Stimulated activated CD8-positive, alpha-beta memory T cell treated with anti-CD3 and anti-CD28 coated beads, Interleukin-12 subunit alpha, Interleukin-12 subunit beta, amount 100 ng/mL, for 24 hours (primary cell): ENCODE results near the gene NOS1AP.
"Not testable (repeated sequence)": the region's sequence is repeated elsewhere in the genome, so short reads cannot be mapped to it uniquely, and the experiment has no call there.

Source experiments
- DNase-seq: peaks from one replicate; pipeline ENCODE4 v3.0.0-alpha.2; 2020; ENCODE audit errors: extremely low read depth

Gene NOS1AP

DNA sequence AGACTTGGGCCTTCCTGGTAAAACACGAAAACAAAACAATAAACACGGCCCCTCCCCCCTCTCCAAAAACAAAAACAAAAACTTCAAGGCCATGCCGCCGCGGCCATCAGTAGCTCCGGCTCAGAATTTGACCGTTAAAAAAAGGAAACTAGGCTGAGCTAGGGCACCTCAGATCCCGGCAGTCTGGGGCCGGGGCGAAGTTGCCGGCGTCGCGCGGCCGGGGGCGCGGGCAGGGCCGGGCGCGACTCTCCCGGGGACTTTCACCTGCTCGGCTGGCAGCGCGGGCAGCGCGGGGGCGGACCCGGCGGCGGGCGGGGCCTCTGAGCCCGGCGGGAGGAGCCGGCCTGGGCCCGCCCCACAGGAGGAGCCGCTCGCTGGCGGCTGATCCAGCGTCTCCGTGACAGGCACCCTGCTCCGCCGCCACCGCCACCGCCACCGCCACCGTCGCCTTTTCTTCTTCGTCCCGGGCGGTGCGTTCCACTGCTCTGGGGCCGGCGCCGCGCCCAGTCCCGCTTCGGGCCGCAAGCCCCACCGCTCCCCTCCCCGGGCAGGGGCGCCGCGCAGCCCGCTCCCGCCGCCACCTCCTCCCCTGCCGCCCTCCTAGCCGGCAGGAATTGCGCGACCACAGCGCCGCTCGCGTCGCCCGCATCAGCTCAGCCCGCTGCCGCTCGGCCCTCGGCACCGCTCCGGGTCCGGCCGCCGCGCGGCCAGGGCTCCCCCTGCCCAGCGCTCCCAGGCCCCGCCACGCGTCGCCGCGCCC, at the start of gene NOS1AP:
Gene NOS1AP, plus strand, starts transcription at position 358 of the 760 bp plus-strand sequence. CDS start 487 bp downstream, outside the sequence.
- peak; percentile 60 for DNase-seq

DNA sequence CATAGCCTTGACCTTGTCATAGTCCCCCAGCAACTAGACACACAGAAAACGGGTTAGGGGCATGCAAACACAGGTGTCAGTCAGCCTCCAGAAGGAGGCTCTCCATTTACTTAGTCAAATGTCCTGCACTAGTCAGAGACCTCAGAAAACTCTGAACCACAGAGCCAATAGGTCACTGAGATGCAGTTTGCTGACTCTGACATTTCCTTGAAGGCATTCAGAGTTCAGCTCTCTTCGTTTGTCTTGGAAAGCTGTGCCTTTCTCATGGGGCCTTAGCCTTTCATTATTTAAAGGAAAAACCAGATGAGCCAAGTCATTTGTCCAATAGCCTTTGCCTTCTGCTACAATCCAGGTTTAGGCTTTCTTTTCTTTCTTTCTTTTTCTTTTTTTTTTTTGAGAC, 49.3 kb upstream of the NOS1AP start:
- DNase-seq, result no peak

DNA sequence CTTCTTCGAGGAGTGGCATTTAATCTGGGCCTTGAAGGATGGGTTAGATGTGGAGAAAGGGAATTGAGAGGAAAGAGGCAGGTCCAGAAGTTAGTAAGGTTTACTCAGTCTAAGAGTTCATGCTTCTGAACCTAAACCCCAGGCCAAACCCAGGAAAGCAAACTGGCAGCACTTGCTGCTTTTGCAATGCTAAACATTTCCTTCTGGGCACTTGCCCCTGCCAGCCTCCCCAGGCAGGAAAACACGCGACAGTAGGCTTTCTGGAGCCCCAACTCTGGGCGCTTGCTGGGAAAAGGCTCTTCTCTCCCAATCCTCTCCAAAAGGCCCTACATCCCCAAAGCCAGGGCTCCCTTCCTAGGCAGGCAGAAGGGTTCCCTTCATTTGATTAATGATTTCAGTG, 48.4 kb upstream of the NOS1AP start:
- DNase-seq, result no peak

DNA sequence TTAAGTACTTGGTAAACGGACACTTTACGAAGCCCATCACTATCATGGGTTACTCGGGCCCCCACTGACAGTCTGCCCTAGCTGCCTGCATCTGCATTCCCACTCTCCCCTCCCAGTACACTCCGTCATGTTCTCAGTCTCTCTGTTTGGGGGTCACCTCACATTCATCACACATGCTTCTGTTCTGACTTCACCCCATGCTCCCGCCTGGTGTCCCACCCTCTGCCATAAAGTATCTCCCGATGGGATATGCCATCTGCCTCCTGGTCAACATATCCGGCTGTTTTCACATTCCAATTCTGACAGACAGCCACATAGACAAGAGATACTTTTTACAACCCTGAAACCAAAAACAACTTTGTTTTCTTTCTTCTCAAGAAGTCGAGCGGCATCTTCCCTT, 46.9 kb upstream of the NOS1AP start:
- DNase-seq, result no peak

DNA sequence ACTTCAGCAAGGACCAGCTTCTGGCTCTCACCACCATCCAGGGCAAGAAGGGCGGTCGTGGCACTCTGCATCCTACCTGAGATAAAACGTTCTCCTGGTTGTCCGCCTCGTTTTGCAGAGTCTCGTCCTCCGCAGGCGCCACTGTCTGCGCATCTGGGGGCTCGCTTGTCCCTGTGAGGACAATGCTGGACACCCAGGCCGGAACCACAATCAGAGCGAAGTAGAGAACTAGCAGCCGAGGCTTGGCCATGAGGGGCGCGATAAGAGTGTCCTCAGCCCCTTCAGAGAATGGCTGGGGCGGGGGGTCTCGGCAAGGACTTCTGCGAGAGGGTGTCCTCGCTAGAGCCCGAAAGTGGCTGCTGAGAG, 46.3 kb upstream of the NOS1AP start:
- no peak for DNase-seq

DNA sequence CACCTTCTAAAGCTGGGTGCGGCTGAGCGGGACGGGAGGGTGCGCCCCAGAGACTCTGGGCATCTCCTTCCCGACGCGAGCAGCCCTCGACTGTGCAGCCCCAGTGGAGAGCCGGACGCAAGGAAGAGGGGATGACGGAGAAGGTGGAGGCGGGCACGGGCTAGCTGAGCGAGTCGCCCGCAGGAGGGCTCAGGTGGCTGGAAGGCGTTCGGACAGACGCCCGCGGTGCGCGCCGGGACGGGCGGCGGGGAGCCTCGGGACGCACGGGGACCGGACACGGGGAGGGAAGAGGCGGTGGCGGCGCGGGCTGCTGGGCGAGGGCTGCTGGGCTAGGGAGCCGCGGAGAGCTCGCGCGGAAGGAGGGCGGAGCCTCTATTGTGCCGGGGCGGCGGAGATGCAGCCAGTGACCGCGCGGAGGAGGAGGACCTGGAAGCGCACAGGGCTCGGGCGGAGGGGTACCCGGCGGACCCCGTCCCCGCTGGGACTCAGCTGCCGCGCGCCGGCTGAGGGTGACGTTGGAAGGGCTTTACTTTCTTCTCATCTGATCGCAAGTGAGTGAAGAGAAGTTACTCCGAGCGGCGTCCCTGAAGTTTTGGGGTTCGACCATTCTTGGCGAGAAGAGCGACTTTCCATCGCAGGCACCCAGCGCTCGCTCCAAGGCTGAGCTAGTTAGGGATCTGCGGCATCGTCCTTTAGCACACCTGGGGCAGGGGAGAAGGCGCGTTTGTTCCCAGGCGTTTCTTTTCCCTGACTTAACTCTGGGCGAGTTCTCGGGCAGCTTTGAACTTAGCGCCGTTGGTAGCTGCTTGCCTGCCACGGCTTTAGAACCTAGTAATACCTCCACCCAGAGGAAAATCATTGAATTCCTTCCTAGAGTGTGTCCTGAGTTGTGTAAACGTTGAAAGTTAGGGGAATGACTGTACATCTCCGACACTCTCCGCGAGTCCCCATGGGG, 45.7 kb upstream of the NOS1AP start, which contains the start of gene OLFML2B:
Gene OLFML2B, minus strand, starts transcription at position 323 of the 955 bp plus-strand sequence. CDS start 439 bp downstream, outside the sequence.
- peak; percentile 10 for DNase-seq

DNA sequence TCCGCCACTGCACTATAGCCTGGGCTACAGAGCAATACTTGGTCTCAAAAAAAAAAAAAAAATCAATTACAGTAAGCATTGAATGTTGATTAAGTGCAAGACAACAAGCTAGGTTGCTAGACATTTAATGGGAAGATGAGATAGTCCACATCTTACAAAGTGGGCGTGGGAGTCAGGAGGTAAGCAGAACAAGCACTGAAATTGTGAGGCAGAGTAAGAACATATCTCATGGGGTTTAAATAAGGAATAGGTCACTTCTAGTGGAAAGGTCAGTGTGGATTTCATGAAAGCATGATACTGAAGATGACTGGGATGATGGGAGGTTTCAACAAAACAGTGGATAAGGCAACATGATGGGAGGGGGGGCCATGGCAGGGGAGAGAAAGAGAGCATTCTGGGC, 44.0 kb upstream of the NOS1AP start:
- DNase-seq, result no peak

DNA sequence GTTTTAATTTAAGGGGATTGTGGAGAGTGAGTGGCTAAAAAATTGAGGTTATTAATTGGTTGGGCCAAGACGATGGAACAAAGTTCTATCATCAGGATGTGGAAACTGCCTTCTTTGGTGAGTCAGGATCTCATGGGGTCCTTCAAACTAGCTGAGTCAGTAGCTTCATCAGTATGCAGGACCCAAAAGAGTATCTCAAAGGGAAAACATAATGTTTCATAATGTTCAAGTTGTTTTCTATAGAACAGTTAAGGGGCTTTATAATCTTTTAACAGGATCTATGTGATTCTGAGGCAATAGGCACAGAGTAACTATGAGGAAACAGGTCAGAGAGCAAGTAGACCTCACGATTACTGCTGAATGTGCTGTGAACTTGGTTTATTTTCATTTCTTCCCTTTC, 42.6 kb upstream of the NOS1AP start:
- no peak for DNase-seq

DNA sequence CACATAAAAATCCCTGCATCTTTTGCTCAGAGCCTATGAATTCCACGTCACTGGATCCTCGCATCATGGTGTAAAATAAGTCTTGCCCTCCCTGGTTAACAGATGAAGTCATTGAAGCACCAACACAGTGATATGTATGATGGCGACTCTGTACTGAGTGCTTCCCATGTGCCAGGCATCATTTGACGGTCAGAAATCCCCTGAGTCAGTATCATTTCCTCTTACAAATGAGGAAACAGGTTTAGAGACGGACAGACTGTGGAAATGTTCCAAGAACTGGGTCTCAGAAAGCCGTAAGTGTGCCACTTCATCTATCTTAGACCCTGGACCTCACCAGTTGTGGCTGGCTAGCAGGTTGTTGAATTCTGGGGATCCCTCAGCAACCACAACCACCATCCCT, 40.8 kb upstream of the NOS1AP start:
- no peak for DNase-seq

DNA sequence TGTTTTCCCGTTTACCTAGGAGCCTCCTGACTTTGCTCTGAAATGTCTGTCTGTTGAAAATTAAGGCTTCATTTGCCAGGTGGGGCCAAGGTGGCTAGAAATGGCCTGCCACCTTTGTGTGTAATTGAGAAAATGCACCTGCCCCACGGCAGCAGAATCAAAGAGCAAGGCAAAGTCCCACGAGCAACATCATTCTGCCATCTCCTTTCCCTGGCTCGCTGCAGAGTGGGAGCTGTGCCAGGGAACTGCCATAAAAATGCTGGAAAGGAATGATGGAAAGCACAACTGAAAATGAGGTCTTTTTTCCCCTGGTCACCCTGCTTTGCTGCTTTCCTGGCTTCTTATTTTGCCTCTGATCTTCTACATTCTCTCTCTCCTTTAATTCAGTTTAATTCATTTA, 40.3 kb upstream of the NOS1AP start:
- DNase-seq, result no peak

DNA sequence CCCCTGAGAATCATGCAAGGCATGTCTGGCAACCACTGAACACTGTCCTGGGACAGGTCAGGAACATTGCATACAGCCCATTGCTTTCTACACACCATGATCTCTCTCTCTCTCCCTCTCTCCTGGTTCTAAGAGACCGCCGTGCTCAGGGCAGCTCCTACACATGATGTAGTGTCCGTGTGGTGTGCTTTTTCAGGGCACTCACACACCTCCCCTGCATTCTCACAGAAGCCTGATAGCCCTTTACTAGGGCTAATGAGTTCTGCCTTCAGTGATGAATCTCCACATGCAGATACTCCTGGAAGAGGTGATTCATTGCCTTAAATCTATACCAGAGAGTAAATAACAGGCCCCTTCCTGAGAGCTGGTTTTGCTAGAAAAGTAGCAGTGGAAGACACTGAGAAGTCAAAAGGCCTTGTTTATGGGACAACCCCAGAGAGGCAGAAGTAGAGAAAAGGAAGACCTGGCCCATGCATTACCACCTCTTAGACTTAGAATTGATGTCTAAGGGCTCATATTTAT, 38.7 kb upstream of the NOS1AP start:
- DNase-seq, result no peak

DNA sequence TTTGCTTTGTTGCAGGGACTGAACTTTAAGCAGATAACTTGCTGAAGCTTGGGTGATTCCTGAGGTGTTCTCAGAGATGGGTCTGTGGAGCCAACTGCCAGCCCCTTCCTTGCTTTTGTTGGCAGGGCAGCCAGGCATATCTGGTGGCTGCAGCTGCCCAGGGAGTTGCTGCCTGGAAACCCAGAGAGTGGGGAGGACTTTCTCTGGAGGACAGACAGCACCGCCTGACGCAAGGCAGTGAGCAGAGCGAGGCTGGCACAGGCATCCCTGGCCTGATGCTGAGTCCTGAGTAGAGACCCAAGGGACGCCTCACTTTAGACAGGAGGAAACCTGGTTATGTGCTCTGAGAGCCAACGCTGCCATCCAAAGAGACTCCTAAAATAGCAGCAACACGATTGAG, 36.1 kb upstream of the NOS1AP start:
- no peak for DNase-seq

DNA sequence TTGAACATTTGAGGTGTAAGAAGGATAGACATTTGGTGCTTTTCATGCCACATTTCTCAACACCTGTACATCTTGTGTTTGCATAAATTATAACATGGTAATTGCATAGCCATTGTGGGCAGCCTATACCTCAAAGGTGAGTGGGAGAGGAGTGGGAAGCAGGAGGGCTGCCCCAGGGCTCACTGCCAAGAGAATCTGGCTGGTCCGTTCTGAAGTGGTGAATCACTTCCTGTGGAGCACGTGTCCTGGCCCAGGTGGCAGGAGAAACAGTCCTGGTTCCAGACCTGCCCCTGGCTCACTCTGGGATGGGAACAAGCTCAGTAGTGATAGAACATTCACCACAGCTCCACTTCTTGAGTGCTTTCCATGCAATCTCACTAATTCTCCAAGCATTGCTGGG, 34.2 kb upstream of the NOS1AP start:
- DNase-seq, result no peak

DNA sequence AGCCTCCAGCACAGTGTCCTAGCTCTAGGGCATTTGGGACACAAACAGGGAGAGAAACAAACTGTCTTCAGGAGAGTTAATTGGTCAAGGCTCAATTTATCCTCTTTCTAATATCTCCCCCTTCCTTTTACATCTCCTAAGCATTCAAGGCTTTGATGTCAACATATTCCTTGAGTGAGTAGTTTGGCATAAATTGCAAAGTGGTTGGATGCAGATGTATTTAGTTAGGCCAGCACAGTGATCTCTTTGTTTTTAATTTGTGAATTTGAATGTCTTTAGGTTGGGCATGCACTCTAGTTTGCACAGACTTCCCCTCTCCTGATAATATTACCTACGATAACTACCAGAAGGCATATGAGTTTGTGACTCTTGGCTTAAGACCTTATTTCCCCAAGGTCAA, 33.3 kb upstream of the NOS1AP start:
- DNase-seq, result no peak

DNA sequence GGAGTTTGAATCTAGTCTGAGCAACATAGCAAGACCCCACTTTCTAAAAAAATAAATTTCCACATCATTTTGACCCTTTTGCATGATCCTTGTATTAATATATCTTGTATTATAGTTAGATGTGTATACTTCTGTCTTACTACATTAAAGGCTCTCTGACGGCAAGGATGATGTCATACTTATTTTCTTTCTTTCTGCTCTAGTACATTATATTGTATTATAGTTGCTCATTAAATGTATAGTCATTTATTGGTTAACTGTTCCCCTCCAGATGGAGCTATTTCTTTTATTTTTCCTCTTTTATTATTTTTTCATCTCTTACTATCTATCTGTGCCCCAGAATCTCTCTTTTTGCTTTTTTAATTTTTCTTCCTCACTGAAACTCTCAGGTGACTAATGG, 30.9 kb upstream of the NOS1AP start:
- DNase-seq, result no peak

DNA sequence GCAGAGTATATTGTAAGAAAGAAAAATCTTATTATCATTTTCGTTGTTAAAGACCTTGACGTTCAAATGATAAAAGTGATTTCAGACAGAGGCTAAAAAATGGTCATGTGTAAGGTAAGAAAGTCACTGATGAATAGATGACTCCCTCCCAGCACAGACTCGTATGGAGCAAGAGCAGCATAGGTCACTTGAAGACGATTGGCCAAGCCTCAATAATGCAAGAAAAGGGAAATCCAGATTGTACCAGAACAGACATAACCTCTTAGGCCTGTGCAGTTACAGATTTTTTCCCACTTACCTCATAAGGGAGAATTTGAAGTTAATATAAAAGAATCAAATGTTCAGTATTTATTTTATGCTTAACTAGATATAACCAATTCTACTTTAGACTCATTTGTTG, 29.5 kb upstream of the NOS1AP start:
- DNase-seq, result no peak

DNA sequence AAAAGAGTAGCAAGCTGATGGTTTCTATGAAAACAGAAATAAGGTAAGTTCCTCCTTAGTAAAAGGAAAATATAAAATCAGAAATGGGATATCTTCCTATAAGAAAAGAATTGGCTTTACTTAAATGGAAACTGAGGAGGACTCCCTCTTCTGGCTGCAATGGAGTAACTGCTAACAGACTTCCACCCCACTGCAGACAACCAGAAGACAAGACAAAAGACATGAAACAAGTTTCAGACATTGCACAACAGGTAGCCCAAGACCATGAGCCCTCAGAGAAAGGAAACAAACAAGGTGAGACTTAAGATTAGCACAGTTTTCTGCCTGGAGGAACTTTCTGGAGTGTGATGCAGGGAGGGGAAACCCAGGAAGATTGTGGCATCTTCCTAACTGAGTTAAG, 28.8 kb upstream of the NOS1AP start:
- DNase-seq, result no peak

DNA sequence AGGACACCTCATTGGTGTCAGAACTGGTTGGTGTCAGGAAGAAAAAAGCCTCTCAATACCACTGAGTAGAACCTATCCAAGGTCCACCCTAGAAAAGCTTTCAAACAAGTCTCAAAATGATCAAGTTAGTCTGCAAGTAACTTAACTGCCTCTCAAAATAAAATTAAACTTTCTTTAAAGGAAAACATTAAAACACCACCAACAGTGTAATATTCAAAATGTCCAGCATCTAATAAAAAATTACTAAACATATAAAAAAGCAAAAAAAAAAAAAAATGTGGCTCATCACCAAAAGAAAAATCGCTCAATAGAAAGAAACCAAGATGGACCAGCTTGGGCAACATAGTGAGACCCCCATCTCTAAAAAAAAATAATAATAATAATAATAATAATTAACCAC, 27.1 kb upstream of the NOS1AP start:
- no peak for DNase-seq

DNA sequence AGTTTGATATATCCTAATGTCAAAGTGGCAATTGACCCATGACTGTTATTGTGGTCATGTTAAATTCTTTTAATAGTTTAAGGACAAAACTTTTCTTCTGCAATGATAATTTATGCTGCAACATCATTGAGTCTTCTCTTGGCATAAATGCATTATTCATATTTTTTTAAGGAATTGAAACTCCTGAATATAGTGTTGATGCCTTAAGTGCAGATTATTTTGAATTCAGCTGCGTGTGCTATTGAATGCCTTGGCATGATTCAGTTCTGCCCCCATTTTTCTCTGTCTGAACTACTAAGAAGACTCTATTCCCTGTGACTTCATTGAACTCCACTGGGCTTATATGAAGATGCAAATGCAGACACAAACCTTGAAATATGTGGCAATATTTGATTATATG, 22.6 kb upstream of the NOS1AP start:
- no peak for DNase-seq

DNA sequence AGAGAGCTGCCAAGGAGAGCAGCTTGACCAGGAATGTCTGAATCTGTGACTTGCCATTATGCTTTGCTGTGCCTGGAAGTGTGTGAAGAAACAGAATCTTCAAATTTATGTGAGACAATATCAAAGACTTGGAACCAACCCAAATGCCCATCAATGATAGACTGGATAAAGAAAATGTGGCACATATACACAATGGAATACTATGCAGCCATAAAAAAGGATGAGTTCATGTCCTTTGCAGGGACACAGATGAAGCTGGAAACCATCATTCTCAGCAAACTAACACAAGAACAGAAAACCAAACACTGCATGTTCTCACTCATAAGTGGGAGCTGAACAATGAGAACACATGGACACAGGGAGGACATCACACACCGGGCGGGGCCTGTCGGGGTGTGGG, 15.5 kb upstream of the NOS1AP start:
- DNase-seq, result not testable (repeated sequence)

DNA sequence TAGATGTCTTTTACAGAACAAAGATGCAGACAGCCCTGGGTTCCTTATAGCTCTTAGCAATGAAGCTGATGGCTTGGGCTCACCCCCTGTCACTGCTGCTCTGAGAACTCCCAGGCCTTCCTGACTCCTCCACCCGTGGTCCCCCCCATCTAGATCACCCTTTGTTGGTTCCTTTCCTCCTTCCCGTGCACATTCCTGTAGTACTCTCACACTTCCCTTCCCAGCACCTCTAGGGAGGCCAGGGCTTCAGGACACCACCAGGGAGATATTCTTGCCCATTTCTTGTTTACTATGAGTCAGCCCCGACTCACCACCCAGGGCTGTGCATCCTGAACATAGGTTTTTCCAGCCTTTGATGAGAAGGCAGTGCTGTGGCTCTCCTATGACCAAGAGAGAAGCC, 14.4 kb upstream of the NOS1AP start:
- no peak for DNase-seq

DNA sequence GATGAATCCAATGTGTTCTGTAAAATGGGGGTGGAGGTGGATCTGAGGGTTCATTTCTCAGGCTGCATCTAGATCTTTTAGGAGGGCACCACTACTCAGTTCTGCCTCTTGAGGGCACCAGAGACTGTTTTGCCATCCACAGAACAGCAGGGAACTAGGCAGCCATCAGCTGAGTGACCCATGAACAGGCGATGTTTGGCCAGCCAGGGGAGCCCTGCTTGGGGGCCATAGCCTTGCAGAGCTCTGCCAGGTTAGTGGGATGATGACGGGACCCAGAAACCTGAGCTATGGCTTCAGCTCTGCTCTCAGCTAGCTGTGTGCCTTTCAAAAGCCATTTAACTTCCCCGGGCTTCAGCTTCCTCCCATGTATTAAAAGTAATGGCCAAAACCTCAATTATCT, 13.4 kb upstream of the NOS1AP start:
- no peak for DNase-seq

DNA sequence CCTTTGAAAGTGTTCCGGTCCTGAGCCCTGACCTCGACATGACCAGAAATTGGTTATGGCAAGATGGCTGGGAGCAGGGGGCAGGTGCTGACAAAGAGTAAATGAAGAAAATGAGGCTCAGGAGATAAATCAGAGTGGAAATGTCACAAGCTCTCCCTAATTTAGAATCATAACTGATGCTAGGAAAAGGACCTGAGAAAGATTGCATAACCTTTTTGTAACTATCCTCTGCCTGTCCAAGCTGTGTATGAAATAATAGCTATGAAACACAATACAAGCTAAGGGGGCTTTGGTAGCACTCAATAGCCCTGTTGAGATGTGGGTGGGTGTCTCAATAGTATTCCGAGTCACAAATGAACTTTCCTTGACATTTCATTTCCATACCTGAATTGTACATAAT, 12.9 kb upstream of the NOS1AP start:
- no peak for DNase-seq
